Naive thymus-derived CD4-positive, alpha-beta T cell (primary cell): ENCODE results near the gene TAS2R30. TPM values are rescaled to one million over a fixed set of nuclear protein-coding genes. Genes with fewer than 3 reads are reported as not detected.

Source experiments
- ATAC-seq: fragments of 150-1000 bp; cut with Tn5 transposase; 2 replicates; pipeline ENCODE4 v1.10.0; 2021; ENCODE audit warnings: mild to moderate bottlenecking, moderate library complexity
- CTCF ChIA-PET: fragments of 350-600 bp; sonication (Branson Sonifier 250); formaldehyde crosslinking; loops from one replicate; lab custom pipeline; 2021; ENCODE audit warnings: antibody characterized with exemption; lab: Charles Lee
- POLR2A ChIA-PET: fragments of 350-600 bp; sonication (Branson Sonifier 250); formaldehyde crosslinking; loops from one replicate; lab custom pipeline; 2021; ENCODE audit warnings: antibody characterized with exemption, inconsistent platforms; lab: Charles Lee
- DNase-seq, 9 donors: peaks; one replicate each; pipeline versions ENCODE4 v3.0.0 to v3.0.0-alpha.2; 2020 to 2022; ENCODE audit warnings: mixed read lengths in 1 of 9
- H3K27ac ChIP-seq: one replicate; pipeline ENCODE4 v1.7.0; 2013; ENCODE audit warnings: mild to moderate bottlenecking, low read depth, low read length, moderate library complexity
- H3K27me3 ChIP-seq, 2 donors: one replicate each; pipeline ENCODE4 v1.7.0; 2013; ENCODE audit warnings: low read length in 2 of 2, mild to moderate bottlenecking in 2 of 2, moderate library complexity in 2 of 2; ENCODE audit not compliant: control insufficient read depth in 2 of 2, insufficient read depth in 2 of 2
- H3K36me3 ChIP-seq, 3 experiments: 1 replicate in 2 of 3; 2 replicates in 1 of 3; pipeline ENCODE4 v1.7.0; 2013; ENCODE audit warnings: low read length in 3 of 3, mild to moderate bottlenecking in 3 of 3, moderate library complexity in 1 of 3; ENCODE audit not compliant: insufficient read depth in 3 of 3, control insufficient read depth in 2 of 3
- H3K4me1 ChIP-seq, 2 donors: one replicate each; pipeline ENCODE4 v1.7.0; 2013; ENCODE audit warnings: low read length in 2 of 2, mild to moderate bottlenecking in 2 of 2, moderate library complexity in 1 of 2; ENCODE audit not compliant: control insufficient read depth in 2 of 2, insufficient read depth in 2 of 2
- H3K4me3 ChIP-seq: 2 replicates; pipeline ENCODE4 v1.7.0; 2013; ENCODE audit warnings: mild to moderate bottlenecking, low read length
- H3K9me3 ChIP-seq, 3 experiments: 1 replicate in 2 of 3; 2 replicates in 1 of 3; pipeline ENCODE4 v1.7.0; 2013; ENCODE audit warnings: low read length in 3 of 3; ENCODE audit not compliant: control insufficient read depth in 2 of 3
- H3K27ac Mint-ChIP-seq, 9 donors: one replicate each; pipeline ENCODE4 v1.8.0; 2020 to 2022; ENCODE audit warnings: mixed read lengths in 9 of 9, mild to moderate bottlenecking in 8 of 9, moderate library complexity in 5 of 9, inconsistent platforms in 2 of 9
- H3K27me3 Mint-ChIP-seq, 5 donors: one replicate each; pipeline ENCODE4 v1.8.0; 2021 to 2022; ENCODE audit warnings: mixed read lengths in 5 of 5, mild to moderate bottlenecking in 1 of 5
- H3K36me3 Mint-ChIP-seq, 5 donors: one replicate each; pipeline ENCODE4 v1.8.0; 2020 to 2022; ENCODE audit warnings: mixed read lengths in 5 of 5, mild to moderate bottlenecking in 3 of 5, inconsistent platforms in 1 of 5
- H3K4me1 Mint-ChIP-seq, 7 donors: one replicate each; pipeline ENCODE4 v1.8.0; 2020 to 2022; ENCODE audit warnings: mixed read lengths in 7 of 7, mild to moderate bottlenecking in 3 of 7, inconsistent platforms in 1 of 7
- H3K4me3 Mint-ChIP-seq, 10 donors: one replicate each; pipeline ENCODE4 v1.8.0; 2020 to 2022; ENCODE audit warnings: mild to moderate bottlenecking in 10 of 10, mixed read lengths in 10 of 10, moderate library complexity in 6 of 10, inconsistent platforms in 2 of 10
- H3K9me3 Mint-ChIP-seq, 11 donors: one replicate each; pipeline ENCODE4 v1.8.0; 2020 to 2022; ENCODE audit warnings: mixed read lengths in 11 of 11, mild to moderate bottlenecking in 4 of 11, inconsistent platforms in 1 of 11, moderate library complexity in 1 of 11
- intact Hi-C, 2 donors: fragments of 100-400 bp; cut with micrococcal nuclease; formaldehyde crosslinking; loops; one replicate each; pipeline ENCODE4 v1.15.1; 2023
- polyA plus RNA-seq, 2 donors: library from polyadenylated mRNA; unstranded; fragments of 300-500 nt; fragmentation: Illumina TruSeq; gene quantifications; one replicate each; pipeline ENCODE4 v1.2.3, GENCODE V29; 2021
- total RNA-seq, 6 experiments: library from RNA in 5 of 6; stranded (reverse) in 5 of 6; gene quantifications; 1 replicate in 5 of 6; 2 replicates in 1 of 6; pipeline ENCODE4 v1.2.3 and lab custom pipeline; 2021 to 2026

The TAS2R30 gene, protein sequence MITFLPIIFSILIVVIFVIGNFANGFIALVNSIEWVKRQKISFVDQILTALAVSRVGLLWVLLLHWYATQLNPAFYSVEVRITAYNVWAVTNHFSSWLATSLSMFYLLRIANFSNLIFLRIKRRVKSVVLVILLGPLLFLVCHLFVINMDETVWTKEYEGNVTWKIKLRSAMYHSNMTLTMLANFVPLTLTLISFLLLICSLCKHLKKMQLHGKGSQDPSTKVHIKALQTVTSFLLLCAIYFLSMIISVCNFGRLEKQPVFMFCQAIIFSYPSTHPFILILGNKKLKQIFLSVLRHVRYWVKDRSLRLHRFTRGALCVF
- total RNA-seq = 1 to 10 TPM; 4.1 to 7.2 (median 5.3) TPM
- polyA plus RNA-seq = under 1 TPM in 1 of 2 donors, not detected in 1; 0.18 TPM
- total RNA-seq (lab: John Stamatoyannopoulos, UW) = 2.7 reads per million, percentile 14 among the genes with 10 or more reads in this experiment

- no peak for ATAC-seq
Observed at GRCh38 chr12:11134305-11134704, at the start of gene TAS2R30. TAS2R30 (minus strand) TSS chr12:11134644; CDS start chr12:11134244, 400 bp downstream.

DNA sequence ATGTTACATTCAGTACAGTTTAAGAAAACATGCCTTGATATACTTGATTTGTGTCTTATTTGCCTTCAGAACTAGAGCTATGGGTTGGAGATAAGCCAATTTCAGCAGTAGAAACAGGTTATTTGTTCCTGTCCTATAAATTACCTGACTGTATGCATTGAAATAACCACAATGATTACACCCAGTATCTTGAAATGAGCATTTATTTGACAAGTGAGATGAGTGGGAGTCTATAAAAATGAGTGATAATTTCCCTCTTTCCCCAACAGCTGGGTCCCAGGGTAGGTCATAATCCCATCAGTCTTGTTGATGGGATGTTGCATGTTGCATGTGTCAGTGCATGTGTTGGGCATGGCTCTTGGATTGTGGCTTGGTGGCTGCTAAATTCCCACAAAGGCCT is 48.6 kb upstream of the TAS2R30 start:
- Histone ChIP-seq H3K4me3 (no peak overlapping the region), H3K4me1 (no peaks in the 10 kb centered on the region), H3K27ac (no peak overlapping the region), H3K36me3 (no peaks in the 10 kb centered on the region), H3K9me3 (no peaks in the 10 kb centered on the region), H3K27me3 (no peaks in the 10 kb centered on the region)
- CTCF ChIA-PET = no interaction called here
- Mint-ChIP-seq H3K27me3 (peaks cover 0 to 5% (median 0%) of the 10 kb centered on the region in 5 donors), H3K27ac (no peak overlapping the region), H3K4me1 (peaks cover 0 to 6% (median 0%) of the 10 kb centered on the region in 7 donors), H3K4me3 (no peak overlapping the region), H3K36me3 (peaks cover 0 to 3% (median 0%) of the 10 kb centered on the region in 5 donors), H3K9me3 (no peaks in the 10 kb centered on the region)
- no peak for ATAC-seq
- POLR2A ChIA-PET = no interaction called here
- intact Hi-C loops = no loop called here
- DNase-seq = no peak

More at GRCh38 chr12:11134305-11134704, at the start of gene TAS2R30:
- ChIA-PET POLR2A (no interaction called here), CTCF (no interaction called here)
- intact Hi-C loops = no loop called here
- Mint-ChIP-seq H3K36me3 (peaks cover 4 to 42% (median 26%) of the 10 kb centered on the region in 5 donors), H3K4me1 (peaks cover 4 to 55% (median 42%) of the 10 kb centered on the region in 7 donors), H3K27me3 (no peaks in the 10 kb centered on the region), H3K27ac (no peak within 1 kb of the TSS), H3K9me3 (peaks cover 0 to 2% (median 0%) of the 10 kb centered on the region in 11 donors), H3K4me3 (no peak within 1 kb of the TSS)
- Histone ChIP-seq H3K27ac (no peak within 1 kb of the TSS), H3K27me3 (no peaks in the 10 kb centered on the region), H3K4me3 (no peak within 1 kb of the TSS), H3K9me3 (no peaks in the 10 kb centered on the region), H3K36me3 (no peaks in the 10 kb centered on the region), H3K4me1 (no peaks in the 10 kb centered on the region)
- no peak for DNase-seq

- H3K4me1 Mint-ChIP-seq = peaks cover 0 to 6% (median 0%) of the 10 kb centered on the region in 7 donors
- H3K27me3 ChIP-seq = no peaks in the 10 kb centered on the region
- peaks cover 0 to 5% (median 0%) of the 10 kb centered on the region in 5 donors for H3K27me3 Mint-ChIP-seq
- H3K36me3 Mint-ChIP-seq = peaks cover 0 to 3% (median 0%) of the 10 kb centered on the region in 5 donors
- H3K27ac Mint-ChIP-seq = no peak overlapping the region
- intact Hi-C loops = no loop called here
- H3K4me3 Mint-ChIP-seq = no peak overlapping the region
- no peaks in the 10 kb centered on the region for H3K9me3 Mint-ChIP-seq
- H3K36me3 ChIP-seq = no peaks in the 10 kb centered on the region
- CTCF ChIA-PET = no interaction called here
- DNase-seq (no peak), ATAC-seq (no peak)
- H3K9me3 ChIP-seq = no peaks in the 10 kb centered on the region
- no peak overlapping the region for H3K27ac ChIP-seq
- POLR2A ChIA-PET = no interaction called here
- no peaks in the 10 kb centered on the region for H3K4me1 ChIP-seq
- no peak overlapping the region for H3K4me3 ChIP-seq
Observed at GRCh38 chr12:11182529-11182928, 48.1 kb upstream of the TAS2R30 start.

GRCh38 chr12:11178250-11178649 is 43.8 kb upstream of the TAS2R30 start:
- Mint-ChIP-seq H3K4me1 (peaks cover 5 to 21% (median 13%) of the 10 kb centered on the region in 7 donors), H3K27ac (no peak overlapping the region), H3K36me3 (peaks cover 0 to 23% (median 14%) of the 10 kb centered on the region in 5 donors), H3K9me3 (no peaks in the 10 kb centered on the region), H3K4me3 (no peak overlapping the region), H3K27me3 (peaks cover 0 to 2% (median 0%) of the 10 kb centered on the region in 5 donors)
- intact Hi-C loops = loop anchor here (10.0 kb wide), 2 partner anchors 1177 to 1517 kb away; partner anchors contain the start of genes BORCS5 (in 1 of the 2), GPR19 (in 1 of the 2) and MANSC1 (in 1 of the 2)
- DNase-seq = no peak
- POLR2A ChIA-PET = no interaction called here
- no peaks in the 10 kb centered on the region for H3K4me1 ChIP-seq
- CTCF ChIA-PET = no interaction called here
- H3K27ac ChIP-seq = no peak overlapping the region
- peaks cover 0 to 4% (median 0%) of the 10 kb centered on the region in 3 experiments for H3K36me3 ChIP-seq
- H3K9me3 ChIP-seq = no peaks in the 10 kb centered on the region
- no peak for ATAC-seq
- no peak overlapping the region for H3K4me3 ChIP-seq
- H3K27me3 ChIP-seq = no peaks in the 10 kb centered on the region

DNA sequence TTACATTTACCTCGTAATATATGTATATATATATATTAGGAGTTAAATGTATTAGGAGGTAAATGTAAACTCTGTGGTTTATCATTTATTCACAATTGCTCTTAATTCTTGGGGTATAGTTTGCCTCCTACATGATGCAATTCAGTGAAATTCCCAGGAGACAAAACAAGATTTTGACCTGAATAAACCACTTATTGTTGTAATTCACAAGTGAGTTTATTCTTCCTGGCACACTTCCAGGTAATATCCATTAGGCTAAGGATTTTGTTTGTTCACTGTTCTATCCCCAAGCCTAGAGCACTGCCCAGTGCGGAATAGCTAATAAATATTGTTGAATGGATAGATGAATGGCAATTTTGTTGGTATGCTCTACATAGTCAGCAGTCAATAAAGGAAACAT is 39.6 kb upstream of the TAS2R30 start:
- peaks cover 0 to 3% (median 0%) of the 10 kb centered on the region in 3 experiments for H3K9me3 ChIP-seq
- H3K27me3 ChIP-seq = no peaks in the 10 kb centered on the region
- ATAC-seq (no peak), DNase-seq (no peak)
- POLR2A ChIA-PET = interaction anchor here (0.6 kb wide), 1 partner anchor 13 kb away, joined by 5 read pairs; no protein-coding TSS in a partner anchor
- Mint-ChIP-seq H3K36me3 (peaks cover 5 to 40% (median 39%) of the 10 kb centered on the region in 5 donors), H3K27me3 (no peaks in the 10 kb centered on the region), H3K4me1 (peaks cover 32 to 58% (median 46%) of the 10 kb centered on the region in 7 donors), H3K4me3 (no peak overlapping the region), H3K27ac (no peak overlapping the region), H3K9me3 (peaks cover 0 to 2% (median 0%) of the 10 kb centered on the region in 11 donors)
- intact Hi-C loops = loop anchor here (10.0 kb wide), 2 partner anchors 1181 to 1521 kb away; partner anchors contain the start of genes BORCS5 (in 1 of the 2), GPR19 (in 1 of the 2) and MANSC1 (in 1 of the 2)
- peaks cover 0 to 8% (median 4%) of the 10 kb centered on the region in 3 experiments for H3K36me3 ChIP-seq
- CTCF ChIA-PET = interaction anchor here (0.7 kb wide), 1 partner anchor 1717 kb away, joined by 3 read pairs; the partner anchor contains the start of gene GPRC5A
- H3K4me3 ChIP-seq = no peak overlapping the region
- peaks cover 27 to 30% of the 10 kb centered on the region in 2 donors for H3K4me1 ChIP-seq
- no peak overlapping the region for H3K27ac ChIP-seq

DNA sequence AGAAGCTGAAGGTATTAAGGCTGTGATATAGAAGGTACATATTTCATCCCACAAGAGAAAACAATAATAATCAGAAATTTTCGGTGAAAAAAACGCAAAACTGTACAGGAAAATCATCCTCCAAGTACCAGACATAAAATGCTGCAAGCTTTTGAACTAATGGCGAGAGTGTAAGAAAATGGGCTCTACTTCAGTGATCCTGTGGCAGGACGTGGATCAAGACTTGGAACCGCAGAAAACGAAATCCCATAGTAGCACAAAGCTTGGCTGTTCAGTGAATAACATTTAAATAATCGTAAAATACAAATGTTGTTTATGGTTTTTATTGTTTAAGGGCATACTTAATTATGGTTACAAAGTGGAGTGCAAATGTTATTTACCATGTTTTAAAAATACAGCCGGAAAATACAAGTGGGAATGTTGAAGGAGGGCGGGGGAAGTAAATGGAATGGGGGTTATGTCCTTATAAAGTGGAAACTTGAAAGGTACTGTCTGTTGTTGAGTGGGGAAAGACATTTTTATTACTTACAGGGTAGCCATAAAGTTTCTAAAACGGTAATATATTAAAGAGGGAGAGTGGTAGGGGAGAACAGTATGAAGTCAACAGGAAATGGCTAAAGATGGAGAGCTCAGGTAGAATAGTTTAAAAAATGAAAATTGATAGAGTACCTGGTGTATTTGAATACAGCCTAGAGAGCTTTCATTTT is 37.7 kb upstream of the TAS2R30 start:
- Histone ChIP-seq H3K27me3 (no peaks in the 10 kb centered on the region), H3K9me3 (peaks cover 0 to 3% (median 0%) of the 10 kb centered on the region in 3 experiments), H3K4me3 (peak overlapping the region; percentile 74), H3K4me1 (peaks cover 30 to 36% of the 10 kb centered on the region in 2 donors), H3K36me3 (peaks cover 0 to 8% (median 4%) of the 10 kb centered on the region in 3 experiments), H3K27ac (peak overlapping the region; percentile 72)
- no peak for ATAC-seq
- Mint-ChIP-seq H3K9me3 (peaks cover 0 to 2% (median 0%) of the 10 kb centered on the region in 11 donors), H3K4me1 (peaks cover 50 to 75% (median 64%) of the 10 kb centered on the region in 7 donors), H3K27ac (peak overlapping the region; percentile 97 to 100 (median 99)), H3K36me3 (peaks cover 5 to 52% (median 43%) of the 10 kb centered on the region in 5 donors), H3K27me3 (no peaks in the 10 kb centered on the region), H3K4me3 (peak overlapping the region; percentile 94 to 100 (median 98))
- CTCF ChIA-PET = interaction anchor here (0.7 kb wide), 1 partner anchor 1799 kb away, joined by 3 read pairs; no protein-coding TSS in a partner anchor
- intact Hi-C loops = loop anchor here (1.0 to 10.0 kb wide), 14 partner anchors 9 to 1929 kb away; partner anchors contain the start of genes BORCS5 (in 2 of the 2), GABARAPL1 (in 2 of the 2), MAGOHB (in 2 of the 2) and ETV6 (in 1 of the 2)
- DNase-seq = peak in 1 of 9 donors; percentile 1
- POLR2A ChIA-PET = interaction anchor here (0.6 to 2.0 kb wide), 14 partner anchors 9 to 1498 kb away, joined by 3 to 13 read pairs (median 4); partner anchors contain the start of genes GABARAPL1 and MAGOHB
